Stimulated activated naive CD4-positive, alpha-beta T cell (primary cell): Measurements from ENCODE around the gene ARMC2.
"Not testable (repeated sequence)": the region's sequence is repeated elsewhere in the genome, so short reads cannot be mapped to it uniquely, and the experiment has no call there.

Experiments
- DNase-seq, 6 experiments: peaks; one replicate each; lab custom pipeline; 2025; lab: John Stamatoyannopoulos, UW

ARMC2 gene

GRCh38 chr6:108832738-108833137 lies 15.5 kb upstream of the ARMC2 start:
- DNase-seq, result no peak

- DNase-seq, result peak; percentile 57 to 83 (median 72)
Observed at GRCh38 chr6:108835218-108835850, 12.9 kb upstream of the ARMC2 start.

- no peak for DNase-seq
Observed at GRCh38 chr6:108836061-108836460, 12.2 kb upstream of the ARMC2 start.

- DNase-seq, result peak in 1 of 6 experiments; percentile 14
Observed at GRCh38 chr6:108837236-108837971, 10.8 kb upstream of the ARMC2 start.

DNA sequence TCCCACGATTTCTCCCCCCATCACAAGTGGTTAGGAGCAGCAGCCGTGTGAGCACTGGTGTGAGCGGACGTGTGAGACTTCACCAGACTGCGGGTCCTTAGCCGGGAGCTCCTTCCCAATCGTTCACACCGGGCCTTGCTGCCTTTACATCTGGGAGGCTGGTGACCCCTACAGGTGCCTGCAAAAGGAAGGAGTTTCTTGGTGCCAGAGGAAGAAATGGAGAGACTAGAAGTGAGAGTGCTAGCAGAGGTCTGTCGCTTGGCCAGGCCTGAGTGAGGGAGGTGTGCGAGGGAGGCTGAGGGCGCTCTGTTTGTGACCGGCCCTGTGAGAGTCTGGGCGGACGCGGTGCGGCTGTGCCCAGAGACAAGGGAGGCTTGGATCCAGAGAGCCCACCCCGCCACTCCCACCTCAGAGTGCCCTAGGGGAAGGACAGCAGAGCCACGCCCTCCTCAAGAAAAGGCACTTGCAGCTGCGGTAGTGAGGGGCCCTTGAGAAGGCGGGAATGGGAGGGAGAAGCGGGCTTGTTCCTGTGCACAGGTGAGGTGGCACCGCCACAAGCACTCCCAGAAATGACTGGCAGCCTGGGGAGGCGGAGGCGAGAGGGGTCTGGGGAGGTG lies 10.0 kb upstream of the ARMC2 start:
- peak in 1 of 6 experiments; percentile 14 for DNase-seq

- no peak for DNase-seq
Observed at GRCh38 chr6:108839083-108839642, 9.1 kb upstream of the ARMC2 start.

DNA sequence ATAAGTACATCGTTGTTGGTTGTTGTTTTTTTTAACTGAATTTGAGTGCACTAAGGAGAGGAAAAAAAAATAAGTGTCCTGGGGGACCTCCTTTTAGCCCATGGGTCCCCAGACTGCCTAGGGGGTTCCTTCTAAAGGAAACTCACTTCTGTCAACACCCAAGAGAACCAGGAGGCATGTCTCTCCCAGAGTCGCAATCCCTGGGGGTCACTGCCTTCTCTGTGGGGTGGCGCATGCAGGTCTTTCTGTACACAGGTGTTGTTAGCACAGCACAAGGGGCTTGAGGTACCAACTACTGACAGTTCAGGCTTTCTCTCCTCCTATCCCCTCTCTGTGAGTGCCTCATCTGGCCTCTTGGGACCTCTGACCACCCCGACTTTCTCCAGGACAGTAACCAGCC lies 7.3 kb upstream of the ARMC2 start:
- DNase-seq, result no peak

GRCh38 chr6:108841377-108841855 lies 6.8 kb upstream of the ARMC2 start:
- no peak for DNase-seq

DNA sequence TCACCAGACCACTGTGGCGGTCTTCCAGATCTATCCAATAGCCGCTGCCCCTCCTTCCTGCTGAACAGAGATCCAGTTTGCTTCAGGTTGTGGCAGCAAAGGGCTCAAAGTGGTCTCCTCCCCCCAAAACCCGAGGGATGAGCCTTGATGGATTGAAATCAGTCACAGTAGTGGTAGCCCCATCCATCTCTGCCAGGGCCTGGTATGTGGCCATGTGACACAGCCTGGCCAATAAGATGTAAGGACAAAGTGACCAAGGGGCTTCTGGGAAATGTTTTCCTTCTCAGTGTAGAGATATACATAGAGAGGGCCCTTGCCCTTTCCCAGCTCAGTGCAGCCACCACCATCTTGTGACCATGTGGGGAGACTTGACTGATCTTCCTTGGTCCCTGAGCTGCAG lies 4.1 kb upstream of the ARMC2 start:
- DNase-seq, result no peak

DNA sequence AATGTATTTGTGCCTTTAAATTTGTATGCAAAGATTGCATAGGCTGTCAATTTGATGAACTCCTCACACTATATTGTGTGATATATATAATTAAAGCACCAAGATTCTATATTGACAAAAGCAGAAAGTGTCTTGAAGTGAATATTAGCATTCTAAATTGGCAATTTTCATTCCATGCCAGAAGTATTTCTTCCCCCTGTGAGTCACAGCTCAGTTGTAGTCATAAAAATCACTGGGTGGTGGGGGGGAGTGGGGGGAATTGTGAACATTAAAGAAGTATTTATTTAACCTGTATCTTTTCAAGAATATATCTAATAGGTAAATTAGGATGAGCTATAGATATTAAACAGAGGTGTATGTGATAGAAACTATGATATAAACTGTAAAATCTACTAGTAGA lies 3.1 kb upstream of the ARMC2 start:
- no peak for DNase-seq

DNA sequence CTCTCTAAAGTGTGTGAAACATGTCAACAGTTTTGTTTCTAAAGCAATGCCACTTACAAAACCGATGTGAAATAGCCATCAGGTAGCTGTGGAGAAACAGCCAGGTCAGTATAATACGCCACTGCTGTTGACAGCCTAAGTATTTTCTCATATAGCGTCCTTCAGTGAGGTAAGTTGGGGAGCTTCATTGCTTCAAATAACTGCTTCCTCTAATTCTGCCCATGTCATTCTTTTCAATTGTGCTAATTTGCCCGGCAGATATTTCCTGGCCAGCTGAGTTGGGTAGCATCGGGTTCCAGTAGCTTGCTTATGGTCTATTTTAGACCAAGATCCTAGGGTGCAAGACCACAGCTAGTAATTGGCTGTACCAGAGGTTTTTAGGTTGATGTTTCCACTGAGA lies 2.1 kb upstream of the ARMC2 start:
- no peak for DNase-seq

GRCh38 chr6:108846628-108847027 lies 1.6 kb upstream of the ARMC2 start:
- DNase-seq, result no peak

DNA sequence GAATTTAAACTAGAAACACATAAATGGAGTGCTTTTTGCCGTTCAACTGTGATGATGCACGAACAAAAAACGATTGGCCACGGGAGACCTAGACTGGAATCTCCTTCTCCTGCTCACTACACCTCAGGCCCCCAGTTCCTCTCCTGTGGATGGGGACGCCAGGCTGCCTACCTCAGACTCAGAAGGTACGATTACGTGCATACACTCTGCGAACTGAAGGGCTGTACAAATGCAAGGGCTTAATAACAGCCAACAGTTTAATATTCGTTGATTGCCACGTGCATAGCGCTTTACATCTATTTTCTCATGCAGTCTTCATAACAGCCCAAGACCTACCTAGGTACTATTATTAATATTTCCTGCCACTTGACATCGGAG lies 495 bp upstream of the ARMC2 start:
- no peak for DNase-seq

DNA sequence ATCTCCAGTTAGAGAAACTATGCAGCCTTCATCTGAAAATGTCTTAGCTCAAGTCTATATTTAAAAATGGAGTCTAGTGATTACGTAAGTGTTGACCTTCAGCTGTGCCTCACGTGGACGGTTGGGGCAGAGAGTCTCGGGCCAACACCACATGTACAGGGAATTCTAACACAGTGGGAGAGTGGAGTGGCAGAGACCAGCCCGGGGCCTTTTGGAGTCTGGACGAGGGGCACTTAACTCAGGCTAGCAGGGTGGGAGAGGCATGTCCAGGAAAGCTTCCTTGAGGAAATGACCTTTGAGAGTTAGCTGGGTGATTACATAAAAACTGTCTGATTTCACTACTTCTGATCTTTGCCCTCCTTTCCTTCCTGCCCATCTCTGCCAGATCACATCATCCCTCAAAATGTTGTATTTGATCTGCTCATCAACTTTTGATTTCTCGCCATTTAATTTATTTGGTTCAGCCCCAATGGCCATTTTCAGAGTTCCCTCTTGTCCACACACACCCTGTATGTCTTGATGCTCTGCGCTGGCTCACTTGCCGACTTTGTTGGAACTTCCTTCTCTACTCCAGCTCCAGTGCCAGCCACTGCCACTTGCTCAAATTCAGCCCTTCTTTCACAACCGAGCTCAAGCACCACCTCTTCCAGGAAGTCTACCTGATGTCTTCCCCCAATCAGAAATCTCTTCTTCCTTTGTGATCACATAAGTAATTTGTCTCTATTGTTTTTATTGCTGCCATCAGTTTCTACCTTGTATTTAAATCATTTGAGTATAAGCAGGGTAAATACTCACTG lies 2.6 kb downstream of the ARMC2 start:
- no peak for DNase-seq

- no peak for DNase-seq
Observed at GRCh38 chr6:108851756-108852155, 3.5 kb downstream of the ARMC2 start.

GRCh38 chr6:108853077-108853476 lies 4.9 kb downstream of the ARMC2 start:
- no peak for DNase-seq

GRCh38 chr6:108862479-108863191 lies 14.4 kb downstream of the ARMC2 start:
- no peak for DNase-seq

DNA sequence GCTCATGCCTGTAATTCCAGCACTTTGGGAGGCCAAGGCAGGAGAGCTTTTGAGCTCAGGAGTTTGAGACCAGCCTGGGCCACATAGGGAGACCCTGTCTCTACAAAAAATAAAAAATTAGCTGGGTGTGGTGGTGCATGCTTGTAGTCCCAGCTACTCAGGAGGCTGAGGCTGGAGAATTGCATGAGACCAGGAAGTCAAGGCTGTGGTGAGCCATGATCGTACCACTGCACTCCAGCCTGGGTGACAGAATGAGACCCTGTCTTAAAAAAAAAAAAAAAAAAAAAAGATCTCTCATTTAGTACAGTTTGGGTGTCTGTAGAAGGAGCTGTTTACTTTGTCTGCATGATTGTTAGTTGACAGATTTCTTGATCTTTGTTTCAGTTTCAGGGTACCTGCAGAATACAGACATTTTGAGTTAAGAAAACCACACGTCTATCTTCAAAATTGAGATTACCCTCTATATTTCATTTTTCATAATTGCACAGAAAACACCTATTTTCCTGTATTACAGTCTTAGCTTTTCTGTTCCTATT lies 17.6 kb downstream of the ARMC2 start:
- not testable (repeated sequence) for DNase-seq

DNA sequence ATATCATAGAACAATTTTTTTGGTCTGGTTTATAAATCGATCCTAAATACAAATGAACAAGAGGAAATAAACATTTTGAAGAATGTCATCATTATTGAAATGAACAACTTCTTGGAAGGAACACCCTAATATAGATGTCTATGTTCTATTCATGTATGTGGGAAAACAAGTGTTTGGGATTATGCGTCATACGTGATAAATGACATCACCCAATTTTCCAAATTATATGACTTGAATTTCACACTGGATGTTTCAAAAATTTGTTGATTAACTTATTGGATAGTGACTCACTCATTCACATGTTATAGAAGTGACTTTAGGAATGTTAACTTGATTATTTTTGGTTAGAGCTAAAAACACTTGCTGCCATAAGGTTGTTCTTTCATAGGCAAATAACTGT lies 18.6 kb downstream of the ARMC2 start:
- no peak for DNase-seq

DNA sequence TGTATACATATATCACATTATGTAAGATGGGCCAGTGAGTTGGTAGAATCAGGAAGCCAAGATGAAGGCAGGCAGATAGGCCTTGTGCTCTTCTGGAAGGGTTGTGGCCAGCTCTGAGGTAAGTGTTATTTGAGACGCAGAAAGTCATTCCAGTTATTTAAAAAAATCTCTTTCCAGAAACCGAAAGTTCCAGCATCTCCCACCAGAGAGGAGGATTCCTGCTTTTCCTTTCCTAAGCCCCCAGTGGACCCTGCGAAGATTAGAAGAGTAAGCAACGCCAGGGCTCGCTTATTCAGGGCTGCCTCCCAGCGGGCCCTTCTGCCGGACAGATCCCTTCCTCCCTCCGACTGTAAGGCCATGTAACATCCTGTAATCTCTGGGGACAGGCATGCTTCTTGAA lies 20.4 kb downstream of the ARMC2 start:
- DNase-seq, result no peak

DNA sequence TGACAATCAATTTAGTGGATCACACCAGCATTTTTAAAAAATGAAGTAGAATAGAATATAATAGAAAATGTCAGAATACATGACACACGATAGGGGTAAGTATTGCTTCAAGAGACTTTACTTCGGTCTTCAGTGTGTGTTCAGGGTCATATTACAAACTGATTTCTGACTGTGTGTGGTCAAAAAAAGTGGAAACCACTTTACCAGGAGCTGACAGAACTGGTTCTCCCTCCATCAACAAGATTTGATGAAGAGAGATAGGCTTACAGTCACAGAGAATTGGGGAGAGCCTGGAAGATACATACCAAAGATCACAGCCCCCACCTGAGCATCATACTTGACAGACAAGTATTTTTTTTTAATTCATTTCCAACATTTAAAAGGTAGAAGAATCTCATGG lies 21.7 kb downstream of the ARMC2 start:
- DNase-seq, result no peak
